Activated T-cell treated with anti-CD3 and anti-CD28 coated beads for 24 hours (primary cell): ENCODE measurements around the gene FADS3.
A peak's percentile ranks its signal among the peaks of the same experiment; 100 is the strongest.

Experiments used
- DNase-seq: peaks from one replicate; pipeline ENCODE4 v3.0.0-alpha.2; 2020; ENCODE audit warnings: low read depth

The FADS3 gene

DNA sequence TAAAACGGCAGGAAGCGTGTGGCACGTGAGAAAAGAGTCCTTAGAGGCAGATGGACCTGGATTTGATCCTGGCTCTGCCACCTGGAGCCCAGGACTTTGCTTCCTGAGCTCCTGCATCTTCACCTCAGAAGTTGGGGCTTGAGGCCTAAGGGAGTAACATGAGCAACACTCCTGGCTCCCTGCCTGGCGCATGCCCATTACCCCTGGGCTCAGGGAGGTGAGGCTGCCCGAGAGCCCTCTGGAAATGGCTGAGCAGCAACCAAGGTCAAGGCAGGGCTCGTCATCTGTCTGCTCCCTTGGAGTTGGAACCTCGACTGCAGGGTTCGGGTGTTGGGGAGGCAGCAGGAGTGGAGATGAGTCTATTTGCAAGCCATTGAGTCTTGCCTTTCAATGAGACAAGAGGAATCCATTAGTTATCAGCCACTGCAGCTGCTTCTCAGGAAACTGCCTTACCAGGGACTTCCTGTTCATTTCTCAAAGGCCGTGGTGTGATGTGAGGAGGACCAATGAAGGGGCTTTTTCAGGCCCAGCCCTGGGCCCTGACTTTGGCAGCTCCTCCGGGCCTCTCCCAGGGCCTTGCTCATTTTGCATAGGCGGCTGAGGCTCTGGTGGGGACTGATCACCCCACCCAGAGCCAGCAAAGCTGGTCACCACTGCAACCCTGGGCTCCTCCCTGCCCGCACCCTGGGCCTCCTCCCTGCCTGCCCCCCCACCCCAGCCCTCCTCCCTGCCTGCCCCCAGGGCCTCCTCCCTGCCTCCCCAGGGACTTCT, 56.9 kb downstream of the FADS3 start:
- no peak for DNase-seq

DNA sequence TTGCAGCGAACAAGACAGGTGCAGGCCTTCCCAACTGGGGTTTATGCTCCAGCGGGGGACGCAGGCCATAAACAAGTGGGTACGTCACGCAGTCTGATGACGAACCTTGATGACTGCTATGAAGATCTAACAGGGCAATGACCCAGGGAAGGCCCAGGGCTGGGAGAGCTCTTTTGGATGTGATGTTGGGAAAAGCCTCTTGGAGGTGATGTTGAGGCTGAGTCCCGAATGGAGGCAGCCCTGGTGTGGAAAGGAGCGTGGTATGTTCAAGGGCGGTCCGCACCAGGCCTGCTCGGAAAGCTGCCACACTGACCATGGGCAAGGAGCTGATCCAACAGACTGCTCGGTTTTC, 57.4 kb downstream of the FADS3 start:
- DNase-seq = no peak

DNA sequence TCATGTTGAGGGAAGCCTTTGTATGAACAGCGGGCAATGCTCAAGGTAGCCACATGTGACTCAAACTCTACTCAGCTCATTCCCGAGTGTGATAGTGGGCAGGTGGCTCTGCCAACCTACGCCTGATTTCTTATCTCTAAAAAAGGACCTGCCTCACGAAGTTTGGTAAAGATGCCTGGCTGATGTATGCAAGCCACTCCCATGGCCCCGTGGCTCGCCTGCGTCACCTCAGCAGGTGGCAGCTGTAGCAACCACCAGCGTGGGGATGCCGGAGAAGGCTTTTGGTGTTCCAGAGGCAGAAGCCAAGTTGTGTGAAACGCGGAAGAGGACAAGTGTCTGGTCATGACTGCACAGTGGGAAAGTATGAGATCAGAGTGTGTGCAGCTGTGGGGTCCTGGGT, 57.9 kb downstream of the FADS3 start:
- no peak for DNase-seq

DNA sequence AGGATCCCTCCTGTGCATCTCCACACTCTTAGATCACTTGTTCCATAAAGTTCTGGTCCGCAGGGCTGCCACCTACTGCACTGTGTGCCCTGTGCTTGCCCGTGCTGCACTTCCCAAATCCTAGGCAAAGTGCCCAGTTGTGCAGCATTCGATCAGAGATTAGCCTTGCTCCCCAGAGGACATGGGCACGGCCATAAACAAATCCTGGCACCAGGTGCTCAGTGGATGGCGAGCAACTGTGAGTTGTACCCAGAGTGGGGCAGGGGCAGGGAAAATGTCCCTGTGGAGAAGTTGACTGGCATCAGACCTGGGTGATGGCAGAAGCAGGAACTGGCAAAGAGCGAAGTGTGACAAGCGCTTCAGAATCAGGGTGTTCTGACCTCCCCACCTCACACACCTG, 58.6 kb downstream of the FADS3 start:
- no peak for DNase-seq

DNA sequence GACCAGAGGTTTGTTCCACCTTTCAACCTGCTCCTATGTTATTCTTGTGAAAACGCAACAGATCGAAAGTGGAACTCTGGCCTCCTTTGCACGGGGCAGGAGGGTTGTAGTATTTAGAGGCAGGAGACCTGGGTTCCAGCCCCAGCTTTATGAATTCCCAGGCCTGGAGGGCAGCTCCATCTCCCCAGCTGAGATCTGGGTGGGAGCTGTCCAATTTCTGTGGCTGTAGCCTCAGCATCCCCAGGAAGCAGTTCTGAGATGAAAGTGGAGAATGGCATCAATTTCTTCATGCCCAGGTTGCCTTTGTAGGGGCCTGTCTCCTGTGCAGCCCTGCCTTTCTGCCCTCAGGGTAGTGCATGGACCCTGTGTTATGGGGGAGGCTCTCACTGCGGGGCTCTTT, 59.1 kb downstream of the FADS3 start:
- DNase-seq = no peak

DNA sequence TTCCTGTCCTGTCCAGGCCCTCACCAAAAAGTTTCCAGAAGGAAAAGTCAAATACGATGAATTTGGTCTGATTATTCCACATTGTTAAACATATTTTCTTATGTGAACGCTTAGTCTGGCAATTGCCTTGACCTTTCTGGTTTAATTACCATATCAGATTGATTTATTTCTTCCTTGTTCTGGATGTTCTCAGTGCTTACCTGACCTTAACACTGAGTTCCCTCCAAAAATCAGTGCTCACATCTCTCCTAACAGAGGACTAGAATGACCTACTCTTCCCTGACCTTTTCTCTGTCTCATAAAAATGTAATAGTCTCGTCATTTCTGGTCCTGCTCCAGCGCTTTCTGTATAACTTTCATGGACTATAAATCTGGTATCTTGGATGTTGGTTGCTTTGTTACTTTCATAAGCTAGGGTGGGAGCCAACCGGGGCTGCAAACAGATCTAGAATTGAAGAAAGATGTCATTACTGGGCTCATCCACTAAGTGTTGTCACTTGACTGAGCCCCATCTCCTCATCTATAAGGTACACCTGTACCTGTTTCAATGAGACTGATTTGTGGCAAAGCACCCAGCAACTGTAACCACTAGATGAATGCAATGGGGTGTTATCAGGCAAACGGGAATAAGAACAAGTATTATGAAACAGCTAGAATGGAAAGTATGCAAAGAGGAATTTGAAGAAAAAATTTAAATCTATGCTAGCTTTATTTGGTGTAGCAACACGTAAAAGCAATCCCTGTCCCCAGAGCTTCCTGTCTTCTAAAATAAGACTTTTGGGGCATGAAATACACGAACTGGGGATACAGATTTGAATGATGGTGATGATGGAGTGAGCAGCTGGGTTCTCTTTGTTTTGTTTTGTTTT, 60.9 kb downstream of the FADS3 start:
- no peak for DNase-seq

DNA sequence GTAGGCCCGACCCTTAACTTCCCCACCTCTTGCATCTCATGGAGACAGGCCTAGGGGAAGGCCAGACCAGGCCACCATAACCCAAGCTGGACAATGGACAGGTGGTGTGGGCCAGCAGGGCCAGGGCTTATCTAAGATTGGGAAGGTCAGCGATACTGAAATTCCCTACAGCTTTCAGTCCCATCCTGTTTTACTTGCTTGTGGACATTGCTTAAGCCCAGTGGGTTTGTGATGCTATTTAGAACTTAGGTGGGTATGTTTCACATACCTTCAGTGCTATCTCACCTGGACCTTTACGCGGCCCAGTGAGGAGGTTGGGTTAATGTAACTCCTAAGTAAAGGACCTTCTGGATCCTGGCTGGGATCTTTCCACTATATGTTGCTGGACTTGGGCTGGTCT, 61.5 kb downstream of the FADS3 start:
- no peak for DNase-seq

DNA sequence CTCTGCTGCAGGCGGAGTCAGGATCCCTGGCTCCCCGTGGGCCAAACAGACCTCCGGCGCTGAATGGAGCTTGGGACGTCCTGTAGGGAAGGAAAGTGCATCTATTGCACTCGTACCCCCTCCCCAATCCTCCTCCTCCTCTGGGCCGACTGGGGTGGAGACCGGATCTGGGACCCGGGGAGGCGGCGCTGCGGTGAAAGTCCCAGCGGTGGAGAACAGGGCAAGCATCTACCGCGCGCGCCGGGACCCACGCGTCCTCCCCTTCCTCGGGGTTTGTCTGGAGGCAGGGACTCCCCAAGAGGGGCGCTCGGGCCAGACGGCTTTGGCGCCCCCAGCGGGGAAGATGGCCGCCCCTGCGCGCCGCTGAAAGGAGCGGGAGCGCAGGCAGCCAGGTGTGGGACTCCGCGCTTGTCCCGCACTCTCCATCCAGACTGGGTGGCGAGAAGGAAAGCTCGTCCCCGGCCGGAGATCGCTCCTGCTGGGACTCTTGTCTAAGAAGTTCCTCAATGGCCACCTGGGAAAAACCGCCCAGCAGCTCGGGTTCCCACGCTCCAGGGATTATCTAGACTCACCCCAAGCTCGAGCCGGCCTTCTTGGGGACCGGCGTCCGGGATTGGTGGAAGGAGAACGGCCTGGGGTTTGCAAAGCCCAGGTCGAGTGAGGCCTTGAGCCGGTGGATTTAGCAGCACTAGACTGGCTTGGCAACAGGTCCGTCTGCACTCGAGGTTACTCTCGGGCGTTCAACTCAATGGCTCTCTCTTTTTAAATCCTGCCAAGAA, 62.5 kb downstream of the FADS3 start:
- DNase-seq = no peak

DNA sequence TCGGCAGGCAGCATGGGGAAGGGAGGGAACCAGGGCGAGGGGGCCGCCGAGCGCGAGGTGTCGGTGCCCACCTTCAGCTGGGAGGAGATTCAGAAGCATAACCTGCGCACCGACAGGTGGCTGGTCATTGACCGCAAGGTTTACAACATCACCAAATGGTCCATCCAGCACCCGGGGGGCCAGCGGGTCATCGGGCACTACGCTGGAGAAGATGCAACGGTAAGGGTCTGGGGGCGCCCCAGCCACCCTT, 63.0 kb downstream of the FADS3 start:
- DNase-seq = no peak

DNA sequence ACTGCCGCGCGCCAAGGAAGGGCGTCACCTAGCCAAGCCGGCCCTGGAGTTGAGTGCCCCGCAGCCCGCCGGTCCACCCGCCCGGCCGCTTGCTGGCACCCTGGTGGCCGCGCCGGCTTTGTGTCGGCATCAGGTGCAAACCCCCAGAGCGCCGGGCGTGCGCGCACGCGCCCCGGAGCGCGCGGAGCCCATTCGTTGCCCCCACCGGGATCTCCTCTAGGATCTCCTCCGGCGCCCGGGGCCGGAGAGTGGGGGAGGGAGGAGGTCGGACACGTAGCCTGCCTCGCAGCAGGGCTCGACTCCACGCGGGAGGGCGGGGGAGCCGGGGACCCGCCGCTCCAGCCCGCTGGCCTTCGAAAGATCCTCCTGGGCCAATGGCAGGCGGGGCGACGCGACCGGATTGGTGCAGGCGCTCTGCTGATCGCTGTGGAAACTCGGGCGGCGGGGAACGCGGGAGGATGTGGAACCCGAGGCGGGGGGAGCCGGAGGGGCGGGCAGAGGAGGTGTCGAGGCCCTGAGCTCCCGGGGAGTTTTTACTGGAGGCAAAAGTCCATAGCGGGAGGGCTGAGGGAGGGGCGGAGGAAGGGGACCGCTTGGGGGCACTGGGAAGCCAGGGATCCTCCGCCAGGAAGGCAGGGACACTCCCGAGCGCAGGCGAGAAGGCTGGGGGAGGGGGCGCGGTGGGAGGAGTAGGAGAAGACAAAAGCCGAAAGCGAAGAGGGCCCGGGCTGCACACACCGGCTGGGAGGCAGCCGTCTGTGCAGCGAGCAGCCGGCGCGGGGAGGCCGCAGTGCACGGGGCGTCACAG, 63.6 kb downstream of the FADS3 start, which contains the start of gene FADS2:
FADS2 (plus strand) TSS at position 730 of the 808 bp plus-strand sequence. CDS start 91 bp downstream, outside the sequence.
- peak; percentile 45 for DNase-seq

DNA sequence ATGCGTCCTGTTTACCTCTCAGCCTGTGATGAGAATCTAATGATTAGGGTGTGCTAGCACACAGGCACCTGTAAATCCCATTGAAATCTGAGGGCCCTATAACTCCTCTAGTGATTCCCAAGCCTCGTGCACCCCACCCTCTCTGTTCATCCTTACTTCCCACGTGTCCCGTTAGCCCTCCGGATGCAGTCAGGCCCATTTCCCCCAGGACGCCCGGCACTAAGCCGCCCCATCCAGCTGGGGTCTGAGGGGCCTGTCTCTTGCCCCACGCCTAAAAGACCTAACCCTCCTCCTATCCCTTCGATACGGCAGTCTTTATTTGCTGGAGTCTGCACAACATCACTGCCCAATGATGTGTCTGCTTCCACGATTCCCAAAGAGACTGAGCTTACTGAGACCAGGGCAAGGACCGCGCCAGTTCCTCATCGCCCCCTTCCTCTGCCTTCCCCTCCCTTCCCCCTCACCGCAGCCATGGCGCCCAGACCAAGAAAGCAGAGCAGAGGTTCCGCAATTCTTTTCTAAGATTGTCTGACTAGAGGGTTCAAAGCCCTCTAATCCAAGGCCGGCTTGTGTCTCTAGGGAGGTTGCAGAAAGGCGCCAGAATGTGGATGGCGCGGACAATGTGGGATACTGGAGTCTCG, 64.3 kb downstream of the FADS3 start:
- DNase-seq = no peak
